K562 (cell line): ENCODE results near the gene ZNF133. TPM values are rescaled to one million over a fixed set of nuclear protein-coding genes. Genes with fewer than 3 reads are reported as not detected.

Source experiments
- ATAC-seq: fragments of 200-7000 bp; cut with Tn5 transposase; 3 replicates; pipeline ENCODE4 v1.9.1; 2020; ENCODE audit warnings: moderate library complexity
- BruUV-seq: library from RNA; stranded (reverse); fragments of 400-500 nt; replicated peaks from 2 replicates; lab custom pipeline; 2021; lab: Mats Ljungman, UMichigan
- CTCF ChIA-PET: fragments of 300-600 bp; formaldehyde crosslinking; extraction: SDS; loops from one replicate; lab custom pipeline; 2021; ENCODE audit warnings: low intra/inter-chr PET ratio; lab: Yijun Ruan, JAX
- POLR2A ChIA-PET: fragments of 300-600, 350-650 bp; sonication (Branson Sonifier 250); formaldehyde crosslinking; extraction: SDS; loops from one replicate; lab custom pipeline; 2021; ENCODE audit warnings: antibody characterized with exemption, inconsistent platforms; lab: Yijun Ruan, JAX
- DNase-seq, 4 experiments: peaks; one replicate each; pipeline versions ENCODE4 v3.0.0 to v3.0.0-alpha.2; 2011 to 2018; ENCODE audit warnings: low spot score in 3 of 4, mixed read lengths in 3 of 4; ENCODE audit errors: extremely low read depth in 1 of 4
- FAIRE-seq: peaks from 2 replicates; lab custom pipeline; 2011; peaks lifted over from hg19 to GRCh38; lab: Jason Lieb, UNC
- H2AFZ ChIP-seq: 2 replicates; pipeline ENCODE4 v1.6.0; 2011; ENCODE audit warnings: low read depth, low read length, control low read depth, inconsistent platforms
- H3K27ac ChIP-seq: fragments of 200-600 bp; 3 replicates; pipeline ENCODE4 v1.8.0; 2011; ENCODE audit warnings: low read depth, mild to moderate bottlenecking, control low read depth, inconsistent platforms, low read length, moderate library complexity, mixed read lengths; ENCODE audit errors: extremely low read depth
- H3K27me3 ChIP-seq, 2 experiments: fragments of 300-600 bp in 1 of 2; 2 replicates in 1 of 2; 3 replicates in 1 of 2; pipeline versions ENCODE4 v1.6.0 to v1.8.0; 2011; ENCODE audit warnings: inconsistent platforms in 2 of 2, low read length in 2 of 2, mild to moderate bottlenecking in 1 of 2, mixed read lengths in 1 of 2, moderate library complexity in 1 of 2; ENCODE audit not compliant: control insufficient read depth in 2 of 2, insufficient read depth in 2 of 2
- H3K36me3 ChIP-seq: fragments of 300-600 bp; 3 replicates; pipeline ENCODE4 v1.8.0; 2011; ENCODE audit warnings: mild to moderate bottlenecking, low read length, inconsistent platforms; ENCODE audit not compliant: control insufficient read depth, insufficient read depth
- H3K4me1 ChIP-seq, 2 experiments: fragments of 200-600 bp in 1 of 2; replicated peaks in 1 of 2; 2 replicates in 1 of 2; 3 replicates in 1 of 2; pipeline versions ENCODE4 v1.5.1 to v1.8.0; 2011; ENCODE audit warnings: inconsistent platforms in 2 of 2, low read length in 2 of 2, mild to moderate bottlenecking in 1 of 2, mixed read lengths in 1 of 2, moderate library complexity in 1 of 2; ENCODE audit not compliant: control insufficient read depth in 2 of 2, insufficient read depth in 2 of 2
- H3K4me2 ChIP-seq: 2 replicates; pipeline ENCODE4 v1.6.1; 2011; ENCODE audit warnings: low read length, control low read depth, inconsistent platforms, mixed read lengths; ENCODE audit not compliant: insufficient read depth
- H3K4me3 ChIP-seq: fragments of 200-600 bp; sonication (generic), shearing (Covaris generic); 2 replicates; pipeline ENCODE4 v1.5.1; 2016; ENCODE audit warnings: control low read depth, inconsistent platforms
- H3K79me2 ChIP-seq: fragments of 200-600 bp; 3 replicates; pipeline ENCODE4 v1.8.0; 2011; ENCODE audit warnings: low read length, inconsistent platforms; ENCODE audit not compliant: control insufficient read depth, insufficient read depth
- H3K9ac ChIP-seq, 2 experiments: 2 replicates each; pipeline versions ENCODE4 v1.6.0 to v1.6.1; 2011; ENCODE audit warnings: low read depth in 2 of 2, low read length in 2 of 2, control low read depth in 1 of 2, inconsistent platforms in 1 of 2, mild to moderate bottlenecking in 1 of 2, mixed read lengths in 1 of 2; ENCODE audit not compliant: insufficient read depth in 1 of 2
- H3K9me1 ChIP-seq: one replicate; pipeline ENCODE4 v1.6.0; 2011; ENCODE audit warnings: inconsistent platforms, mild to moderate bottlenecking, low read length, moderate library complexity; ENCODE audit not compliant: control insufficient read depth, insufficient read depth
- H3K9me3 ChIP-seq: replicated peaks from 2 replicates; pipeline ENCODE4 v1.5.1; 2011; ENCODE audit warnings: low read depth, low read length, inconsistent platforms; ENCODE audit not compliant: control insufficient read depth, insufficient read depth
- H4K20me1 ChIP-seq: replicated peaks from 2 replicates; pipeline ENCODE4 v1.6.1; 2011; ENCODE audit warnings: low read length, inconsistent platforms, mixed read lengths; ENCODE audit not compliant: control insufficient read depth, insufficient read depth
- ARID1B ChIP-seq: fragments of 450-650 bp; IDR thresholded peaks from 2 replicates; pipeline ENCODE4 v1.6.1; 2016; ENCODE audit warnings: antibody characterized with exemption, mild to moderate bottlenecking, inconsistent platforms
- CBFA2T2 ChIP-seq: fragments of 450-650 bp; conservative IDR thresholded peaks from 2 replicates; pipeline ENCODE4 v1.6.1; 2017; ENCODE audit warnings: mild to moderate bottlenecking
- CXXC5 ChIP-seq: fragments of 250-450 bp; sonication (Bioruptor Pico); IDR thresholded peaks from 2 replicates; pipeline ENCODE4 v1.8.0; 2022; ENCODE audit warnings: inconsistent platforms, mild to moderate bottlenecking, moderate library complexity
- EP300 ChIP-seq: IDR thresholded peaks from 2 replicates; pipeline ENCODE4 v1.6.1; 2012; ENCODE audit warnings: low read length, improper control_type of control experiment
- POLR2AphosphoS5 ChIP-seq: IDR thresholded peaks from 2 replicates; pipeline ENCODE4 v1.6.1; 2011; ENCODE audit warnings: mild to moderate bottlenecking, low read depth, low read length, moderate library complexity; ENCODE audit not compliant: control insufficient read depth, insufficient read depth
- RCOR1 ChIP-seq, 2 experiments: IDR thresholded peaks; 2 replicates each; pipeline ENCODE4 v1.6.1; 2012; ENCODE audit warnings: low read depth in 2 of 2, low read length in 2 of 2, borderline replicate concordance in 1 of 2, improper control_type of control experiment in 1 of 2
- TEAD1 ChIP-seq, 2 experiments: fragments of 450-650 bp in 1 of 2; sonication (generic) in 1 of 2; formaldehyde crosslinking; IDR thresholded peaks; 2 replicates each; pipeline versions ENCODE4 v1.4.0 to v1.8.0; 2020 to 2022; ENCODE audit warnings: mild to moderate bottlenecking in 2 of 2, missing genetic modification reagents in 1 of 2
- ZNF445 ChIP-seq: fragments of 250-450 bp; sonication (Bioruptor Pico); IDR thresholded peaks from 2 replicates; pipeline ENCODE4 v1.4.0; 2020; ENCODE audit warnings: low read depth, mild to moderate bottlenecking, moderate library complexity
- WGBS: fragments of 100-300 bp; shearing (Covaris generic); methylation state at CpG from one replicate; pipeline ENCODE4 v1.1.6; 2016; ENCODE audit warnings: low coverage, mixed read lengths; ENCODE audit not compliant: insufficient coverage; ENCODE audit errors: missing lambda C conversion rate; 5-methylcytosine and 5-hydroxymethylcytosine counted together
- in situ Hi-C: fragments of 300-500 bp; cut with MboI; formaldehyde crosslinking; loops from 4 replicates; pipeline ENCODE4 v1.15.0; 2018; ENCODE audit warnings: inconsistent platforms, mixed read lengths
- intact Hi-C: fragments of 100-400 bp; cut with micrococcal nuclease; formaldehyde crosslinking; loops from 2 replicates; pipeline ENCODE4 v1.14.2; 2022
- polyA plus RNA-seq, 8 experiments: library from polyadenylated mRNA; depleted of rRNA in 4 of 8; stranded (reverse) in 5 of 8; unstranded in 3 of 8; fragments of >200 nt; fragmentation: Nextera tagmentation in 2 of 8; fragmentation: Illumina TruSeq in 1 of 8; extraction: Ambion mirVana in 2 of 8; extraction: Trizol in 1 of 8; gene quantifications; 2 replicates each; pipeline versions ENCODE4 v1.2.1 to v1.2.3, GENCODE V29; 2011 to 2014; ENCODE audit warnings: inconsistent platforms in 1 of 8, missing spikeins in 1 of 8
- total RNA-seq, 7 experiments: library from RNA; depleted of rRNA in 6 of 7; stranded (reverse); fragments of >200 nt in 6 of 7; fragmentation: Illumina TruSeq in 2 of 7; extraction: Trizol in 2 of 7; gene quantifications; 2 replicates each; pipeline versions ENCODE4 v1.2.1 to v1.2.3, GENCODE V29; 2011 to 2021; ENCODE audit warnings: low replicate concordance in 1 of 7
- TF ChIP-seq, protein P1 (sequence below): fragments of 200-600 bp; sonication (generic); IDR thresholded peaks from one replicate; pipeline ENCODE4 v1.6.1; 2012; ENCODE audit warnings: mild to moderate bottlenecking, low read depth, low read length, inconsistent platforms

The ZNF133 gene
- total and polyA plus RNA-seq, 9 of the 15 experiments (the other 6 are each of a cell fraction or from before 2014, with no cell fraction given): 1.1 to 6.5 (median 3.8) TPM

GRCh38 chr20:18256440-18257090, 31.8 kb upstream of the ZNF133 start:
- peak; percentile 44 to 82 (median 64) for DNase-seq
- H3K36me3 ChIP-seq: no peaks in the 10 kb centered on the region
- ATAC-seq: peak; percentile 94
- ChIA-PET CTCF (no interaction called here), POLR2A (no interaction called here)
- no peaks in the 10 kb centered on the region for H3K79me2 ChIP-seq
- H3K9me1 ChIP-seq: no peaks in the 10 kb centered on the region
- WGBS: 0% methylated on average over 4 of the region's 4 CpGs
- no peak overlapping the region for H3K27ac ChIP-seq
- intact Hi-C loops (no loop called here), in situ Hi-C loops (no loop called here)
- H3K27me3 ChIP-seq: no peaks in the 10 kb centered on the region
- no TSS peak for BruUV-seq
- peak overlapping the region; percentile 46; the same call in 1 of the 2 replicates for H3K4me2 ChIP-seq
- peaks cover 0 to 8% of the 10 kb centered on the region in 2 experiments; a peak in 2 of 5 replicates for H3K4me1 ChIP-seq
- FAIRE-seq: peak; percentile 96
- no peak overlapping the region for H2AFZ ChIP-seq
- no peak overlapping the region for H3K9ac ChIP-seq
- H3K9me3 ChIP-seq: no peaks in the 10 kb centered on the region
- H4K20me1 ChIP-seq: no peaks in the 10 kb centered on the region
- no peak overlapping the region for H3K4me3 ChIP-seq
- peak; percentile 83 for TF ChIP-seq CBFA2T2
- TF ChIP-seq RCOR1 (IDR thresholded peaks at IDR 0.05; ENCODE audit: borderline replicate concordance in 1 of 2, low read depth in 2 of 2, low read length in 2 of 2): peak in 1 of 2 experiments; percentile 66; a peak in 2 of 4 replicates
- peak; percentile 46; the same call in 1 of the 2 replicates for TF ChIP-seq EP300
- peak; percentile 80 for TF ChIP-seq POLR2AphosphoS5
- peak in 1 of 2 experiments; percentile 32; a peak in 1 of 4 replicates for TF ChIP-seq TEAD1 (CRISPR knock-in tag; IDR thresholded peaks at IDR 0.05)
- TF ChIP-seq, protein P1, sequence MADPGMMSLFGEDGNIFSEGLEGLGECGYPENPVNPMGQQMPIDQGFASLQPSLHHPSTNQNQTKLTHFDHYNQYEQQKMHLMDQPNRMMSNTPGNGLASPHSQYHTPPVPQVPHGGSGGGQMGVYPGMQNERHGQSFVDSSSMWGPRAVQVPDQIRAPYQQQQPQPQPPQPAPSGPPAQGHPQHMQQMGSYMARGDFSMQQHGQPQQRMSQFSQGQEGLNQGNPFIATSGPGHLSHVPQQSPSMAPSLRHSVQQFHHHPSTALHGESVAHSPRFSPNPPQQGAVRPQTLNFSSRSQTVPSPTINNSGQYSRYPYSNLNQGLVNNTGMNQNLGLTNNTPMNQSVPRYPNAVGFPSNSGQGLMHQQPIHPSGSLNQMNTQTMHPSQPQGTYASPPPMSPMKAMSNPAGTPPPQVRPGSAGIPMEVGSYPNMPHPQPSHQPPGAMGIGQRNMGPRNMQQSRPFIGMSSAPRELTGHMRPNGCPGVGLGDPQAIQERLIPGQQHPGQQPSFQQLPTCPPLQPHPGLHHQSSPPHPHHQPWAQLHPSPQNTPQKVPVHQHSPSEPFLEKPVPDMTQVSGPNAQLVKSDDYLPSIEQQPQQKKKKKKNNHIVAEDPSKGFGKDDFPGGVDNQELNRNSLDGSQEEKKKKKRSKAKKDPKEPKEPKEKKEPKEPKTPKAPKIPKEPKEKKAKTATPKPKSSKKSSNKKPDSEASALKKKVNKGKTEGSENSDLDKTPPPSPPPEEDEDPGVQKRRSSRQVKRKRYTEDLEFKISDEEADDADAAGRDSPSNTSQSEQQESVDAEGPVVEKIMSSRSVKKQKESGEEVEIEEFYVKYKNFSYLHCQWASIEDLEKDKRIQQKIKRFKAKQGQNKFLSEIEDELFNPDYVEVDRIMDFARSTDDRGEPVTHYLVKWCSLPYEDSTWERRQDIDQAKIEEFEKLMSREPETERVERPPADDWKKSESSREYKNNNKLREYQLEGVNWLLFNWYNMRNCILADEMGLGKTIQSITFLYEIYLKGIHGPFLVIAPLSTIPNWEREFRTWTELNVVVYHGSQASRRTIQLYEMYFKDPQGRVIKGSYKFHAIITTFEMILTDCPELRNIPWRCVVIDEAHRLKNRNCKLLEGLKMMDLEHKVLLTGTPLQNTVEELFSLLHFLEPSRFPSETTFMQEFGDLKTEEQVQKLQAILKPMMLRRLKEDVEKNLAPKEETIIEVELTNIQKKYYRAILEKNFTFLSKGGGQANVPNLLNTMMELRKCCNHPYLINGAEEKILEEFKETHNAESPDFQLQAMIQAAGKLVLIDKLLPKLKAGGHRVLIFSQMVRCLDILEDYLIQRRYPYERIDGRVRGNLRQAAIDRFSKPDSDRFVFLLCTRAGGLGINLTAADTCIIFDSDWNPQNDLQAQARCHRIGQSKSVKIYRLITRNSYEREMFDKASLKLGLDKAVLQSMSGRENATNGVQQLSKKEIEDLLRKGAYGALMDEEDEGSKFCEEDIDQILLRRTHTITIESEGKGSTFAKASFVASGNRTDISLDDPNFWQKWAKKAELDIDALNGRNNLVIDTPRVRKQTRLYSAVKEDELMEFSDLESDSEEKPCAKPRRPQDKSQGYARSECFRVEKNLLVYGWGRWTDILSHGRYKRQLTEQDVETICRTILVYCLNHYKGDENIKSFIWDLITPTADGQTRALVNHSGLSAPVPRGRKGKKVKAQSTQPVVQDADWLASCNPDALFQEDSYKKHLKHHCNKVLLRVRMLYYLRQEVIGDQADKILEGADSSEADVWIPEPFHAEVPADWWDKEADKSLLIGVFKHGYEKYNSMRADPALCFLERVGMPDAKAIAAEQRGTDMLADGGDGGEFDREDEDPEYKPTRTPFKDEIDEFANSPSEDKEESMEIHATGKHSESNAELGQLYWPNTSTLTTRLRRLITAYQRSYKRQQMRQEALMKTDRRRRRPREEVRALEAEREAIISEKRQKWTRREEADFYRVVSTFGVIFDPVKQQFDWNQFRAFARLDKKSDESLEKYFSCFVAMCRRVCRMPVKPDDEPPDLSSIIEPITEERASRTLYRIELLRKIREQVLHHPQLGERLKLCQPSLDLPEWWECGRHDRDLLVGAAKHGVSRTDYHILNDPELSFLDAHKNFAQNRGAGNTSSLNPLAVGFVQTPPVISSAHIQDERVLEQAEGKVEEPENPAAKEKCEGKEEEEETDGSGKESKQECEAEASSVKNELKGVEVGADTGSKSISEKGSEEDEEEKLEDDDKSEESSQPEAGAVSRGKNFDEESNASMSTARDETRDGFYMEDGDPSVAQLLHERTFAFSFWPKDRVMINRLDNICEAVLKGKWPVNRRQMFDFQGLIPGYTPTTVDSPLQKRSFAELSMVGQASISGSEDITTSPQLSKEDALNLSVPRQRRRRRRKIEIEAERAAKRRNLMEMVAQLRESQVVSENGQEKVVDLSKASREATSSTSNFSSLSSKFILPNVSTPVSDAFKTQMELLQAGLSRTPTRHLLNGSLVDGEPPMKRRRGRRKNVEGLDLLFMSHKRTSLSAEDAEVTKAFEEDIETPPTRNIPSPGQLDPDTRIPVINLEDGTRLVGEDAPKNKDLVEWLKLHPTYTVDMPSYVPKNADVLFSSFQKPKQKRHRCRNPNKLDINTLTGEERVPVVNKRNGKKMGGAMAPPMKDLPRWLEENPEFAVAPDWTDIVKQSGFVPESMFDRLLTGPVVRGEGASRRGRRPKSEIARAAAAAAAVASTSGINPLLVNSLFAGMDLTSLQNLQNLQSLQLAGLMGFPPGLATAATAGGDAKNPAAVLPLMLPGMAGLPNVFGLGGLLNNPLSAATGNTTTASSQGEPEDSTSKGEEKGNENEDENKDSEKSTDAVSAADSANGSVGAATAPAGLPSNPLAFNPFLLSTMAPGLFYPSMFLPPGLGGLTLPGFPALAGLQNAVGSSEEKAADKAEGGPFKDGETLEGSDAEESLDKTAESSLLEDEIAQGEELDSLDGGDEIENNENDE: no peak
- TF ChIP-seq ZNF445 (CRISPR knock-in tag): no peak
- TF ChIP-seq ARID1B: peak; percentile 87
- 0 out of 2 replicates have a peak, but pooled peaks have one; percentile 11 for TF ChIP-seq CXXC5 (CRISPR knock-in tag)
